22Rv1 (cell line): ENCODE data around the gene AAK1.

Experiments
- ZFX ChIP-seq: fragments of 450-650 bp; IDR thresholded peaks from 2 replicates; pipeline ENCODE4 v1.6.1; 2017; ENCODE audit warnings: antibody characterized with exemption, borderline replicate concordance
- TF ChIP-seq, protein P1 (sequence below): fragments of 450-650 bp; IDR thresholded peaks from 2 replicates; pipeline ENCODE4 v1.5.1; 2017; ENCODE audit warnings: mild to moderate bottlenecking

DNA sequence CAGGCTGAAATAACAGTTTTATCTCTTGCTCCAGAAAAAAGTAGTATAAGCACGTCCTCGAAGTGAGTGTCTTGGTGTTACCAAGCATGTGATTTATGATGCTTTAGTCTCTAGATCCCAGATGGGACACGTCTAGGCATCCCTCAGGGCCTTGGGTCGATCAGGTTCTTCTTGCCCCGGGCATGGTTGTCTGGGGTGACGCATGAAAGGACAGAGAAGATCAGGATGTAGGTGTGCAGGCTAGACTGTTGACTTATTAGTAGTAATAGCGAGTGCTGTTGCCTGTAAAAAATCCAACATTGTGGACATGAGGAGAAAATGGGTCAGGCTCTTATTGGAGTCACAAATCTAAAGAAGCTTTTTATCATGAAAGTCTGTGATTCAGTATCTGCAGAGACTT is 112.4 kb downstream of the AAK1 start:
- TF ChIP-seq, protein P1, sequence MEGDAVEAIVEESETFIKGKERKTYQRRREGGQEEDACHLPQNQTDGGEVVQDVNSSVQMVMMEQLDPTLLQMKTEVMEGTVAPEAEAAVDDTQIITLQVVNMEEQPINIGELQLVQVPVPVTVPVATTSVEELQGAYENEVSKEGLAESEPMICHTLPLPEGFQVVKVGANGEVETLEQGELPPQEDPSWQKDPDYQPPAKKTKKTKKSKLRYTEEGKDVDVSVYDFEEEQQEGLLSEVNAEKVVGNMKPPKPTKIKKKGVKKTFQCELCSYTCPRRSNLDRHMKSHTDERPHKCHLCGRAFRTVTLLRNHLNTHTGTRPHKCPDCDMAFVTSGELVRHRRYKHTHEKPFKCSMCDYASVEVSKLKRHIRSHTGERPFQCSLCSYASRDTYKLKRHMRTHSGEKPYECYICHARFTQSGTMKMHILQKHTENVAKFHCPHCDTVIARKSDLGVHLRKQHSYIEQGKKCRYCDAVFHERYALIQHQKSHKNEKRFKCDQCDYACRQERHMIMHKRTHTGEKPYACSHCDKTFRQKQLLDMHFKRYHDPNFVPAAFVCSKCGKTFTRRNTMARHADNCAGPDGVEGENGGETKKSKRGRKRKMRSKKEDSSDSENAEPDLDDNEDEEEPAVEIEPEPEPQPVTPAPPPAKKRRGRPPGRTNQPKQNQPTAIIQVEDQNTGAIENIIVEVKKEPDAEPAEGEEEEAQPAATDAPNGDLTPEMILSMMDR: no peak
- TF ChIP-seq ZFX: no peak
